Activated CD8-positive, alpha-beta memory T cell treated with anti-CD3 and anti-CD28 coated beads, Interleukin-2, amount 50 U/mL, for 1 hour (primary cell): Measurements from ENCODE around the gene ZC2HC1B.

Experiments used
- DNase-seq: peaks from one replicate; pipeline ENCODE4 v3.0.0-alpha.2; 2020; ENCODE audit errors: extremely low read depth

Gene ZC2HC1B

DNA sequence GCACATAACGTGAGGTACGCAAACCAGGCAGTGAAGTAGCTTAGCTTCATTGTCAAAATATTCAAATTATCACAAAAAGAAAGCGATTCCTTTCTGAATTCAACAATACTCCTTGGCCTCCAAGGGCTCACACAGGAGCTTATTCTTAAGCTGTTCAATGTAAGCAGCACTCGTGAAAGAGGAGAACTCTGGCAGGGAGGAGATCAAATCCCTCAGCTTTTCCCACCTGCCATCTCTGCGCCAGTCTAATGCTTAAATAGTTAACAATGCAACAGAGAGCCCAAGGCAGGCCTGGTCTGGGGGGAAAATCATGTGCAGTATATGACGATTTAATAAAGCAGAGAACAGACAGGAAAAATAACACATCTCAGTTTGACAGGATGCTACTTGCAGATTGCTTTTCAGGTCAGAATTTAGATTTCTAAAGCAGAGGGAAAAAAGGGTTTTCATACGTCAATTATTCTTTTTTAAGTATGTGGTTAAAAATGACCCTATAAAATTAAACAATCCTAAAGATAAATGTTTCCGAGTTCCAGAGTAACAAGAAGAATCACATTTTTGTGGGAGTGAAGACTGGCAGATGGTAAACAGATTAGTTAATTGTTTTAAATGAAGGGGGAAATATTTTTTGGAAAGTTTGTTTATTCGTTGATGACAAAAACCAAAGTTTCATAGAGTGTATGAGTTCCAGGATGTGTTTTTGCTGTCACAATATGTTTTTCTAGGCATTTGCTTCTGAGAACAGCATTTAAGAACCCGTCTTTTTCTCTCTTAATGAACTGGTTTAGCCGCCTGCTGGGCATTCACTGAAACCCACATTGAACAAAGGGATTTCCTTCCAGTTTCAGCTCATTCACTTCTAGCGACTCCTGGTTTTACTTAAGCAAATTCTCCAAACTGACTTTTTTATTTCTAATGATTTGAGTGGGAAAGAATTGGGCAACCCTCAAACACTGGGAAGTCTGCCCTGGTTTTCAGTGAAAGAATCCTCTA lies 97.9 kb downstream of the ZC2HC1B start:
- DNase-seq = no peak

- DNase-seq = no peak
Measured at GRCh38 chr6:143963158-143963919, 99.1 kb downstream of the ZC2HC1B start.

DNA sequence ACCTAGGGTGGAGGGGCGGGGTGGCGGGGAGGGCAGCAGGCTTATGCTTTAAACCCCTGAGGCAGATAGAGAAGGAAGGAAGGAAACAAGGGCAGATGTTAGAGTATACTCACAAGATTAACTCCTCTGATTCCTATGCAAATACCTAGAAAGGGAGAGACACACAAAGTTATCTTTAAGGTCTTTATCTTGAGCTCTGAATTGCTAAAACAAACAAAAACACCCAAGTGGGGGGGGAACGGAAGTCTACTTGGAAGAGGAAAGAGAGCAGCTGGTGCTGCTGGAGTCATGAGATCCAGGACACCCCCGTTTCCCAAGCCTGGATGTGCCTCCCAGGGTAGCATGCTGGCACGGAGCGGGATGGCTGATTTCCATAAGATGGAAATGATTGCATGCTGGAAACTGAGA lies 100.4 kb downstream of the ZC2HC1B start:
- DNase-seq = no peak

- DNase-seq = no peak
Measured at GRCh38 chr6:143965503-143966171, 101.4 kb downstream of the ZC2HC1B start.

DNA sequence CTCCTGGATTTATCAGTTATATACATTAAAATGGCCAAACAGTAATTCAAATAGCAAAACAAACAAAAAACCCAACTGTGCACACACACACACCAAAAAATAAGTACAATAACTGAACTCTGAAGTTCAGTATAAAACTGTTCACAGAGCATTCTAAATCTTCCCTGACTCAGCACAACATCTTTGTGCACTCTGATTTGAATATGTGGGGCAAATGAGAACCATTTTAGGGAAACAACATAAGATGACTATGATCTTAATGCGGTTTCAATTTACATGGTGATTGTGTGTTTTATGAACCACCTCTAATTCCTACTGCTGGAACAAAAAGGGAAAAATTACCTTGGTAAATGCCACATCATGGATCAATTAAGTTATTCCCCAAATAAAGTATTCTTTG lies 102.0 kb downstream of the ZC2HC1B start:
- no peak for DNase-seq

DNA sequence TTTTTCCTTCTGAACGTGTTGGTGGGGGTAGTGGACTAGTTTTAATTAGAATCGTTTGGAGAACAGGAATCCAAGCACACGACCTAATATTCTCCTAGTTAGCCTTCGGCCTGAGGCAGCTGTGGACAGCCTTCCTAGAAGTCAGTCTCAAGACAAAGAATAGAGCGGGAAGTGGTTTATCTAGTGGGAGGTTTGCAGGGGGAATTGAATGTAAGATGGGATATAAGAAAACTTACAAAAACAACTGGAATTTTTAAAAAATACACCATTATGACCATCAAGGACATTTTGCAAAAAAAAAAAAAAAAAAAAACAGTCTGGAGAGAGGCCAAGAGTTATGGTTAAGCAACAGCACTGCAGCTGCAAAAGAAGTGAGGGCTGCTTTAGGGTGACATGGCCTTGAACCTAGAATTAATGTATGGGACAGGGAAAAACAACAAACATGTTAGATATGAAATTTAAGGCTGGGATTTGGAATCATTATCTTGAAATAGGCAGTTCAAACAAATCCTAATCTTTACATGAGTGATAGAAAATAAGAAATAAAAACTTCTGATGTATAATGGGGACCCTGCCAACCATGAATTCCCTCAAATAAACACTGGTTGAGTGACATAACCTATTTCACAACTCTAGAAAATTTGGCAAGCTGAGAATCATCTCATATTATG lies 103.6 kb downstream of the ZC2HC1B start:
- DNase-seq = no peak

GRCh38 chr6:143969077-143969476 lies 104.8 kb downstream of the ZC2HC1B start:
- DNase-seq = no peak

GRCh38 chr6:143970456-143971218 lies 106.4 kb downstream of the ZC2HC1B start:
- DNase-seq = no peak

- no peak for DNase-seq
Measured at GRCh38 chr6:143971482-143972205, 107.4 kb downstream of the ZC2HC1B start.

GRCh38 chr6:143973097-143973966 lies 109.1 kb downstream of the ZC2HC1B start:
- DNase-seq = no peak

GRCh38 chr6:143974089-143974488 lies 109.8 kb downstream of the ZC2HC1B start:
- no peak for DNase-seq

DNA sequence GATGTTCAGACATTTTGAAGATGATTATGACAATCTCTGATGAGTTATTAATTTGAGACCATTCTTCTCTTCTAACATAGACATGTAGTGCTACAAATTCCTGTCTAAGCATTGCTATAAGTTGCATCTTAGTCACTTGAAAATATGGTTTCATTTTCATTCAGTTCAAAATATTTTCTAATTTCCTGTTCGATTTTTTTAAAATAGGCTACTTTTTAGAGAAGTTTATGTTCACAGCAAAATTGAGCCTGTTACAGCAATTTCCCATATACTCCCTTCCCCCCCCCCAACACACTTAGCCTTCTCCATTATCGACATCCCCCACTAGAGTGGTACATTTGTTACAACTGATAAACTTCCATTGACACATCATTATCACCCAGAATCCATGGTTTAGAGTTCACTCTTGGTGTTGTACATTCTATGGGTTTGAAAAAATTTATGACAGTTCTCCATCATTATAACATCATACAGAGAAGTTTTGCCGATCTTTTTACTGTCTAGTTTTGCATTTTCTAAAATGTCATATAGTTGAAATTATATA lies 112.6 kb downstream of the ZC2HC1B start:
- no peak for DNase-seq

- no peak for DNase-seq
Measured at GRCh38 chr6:143980921-143981320, 116.6 kb downstream of the ZC2HC1B start.

DNA sequence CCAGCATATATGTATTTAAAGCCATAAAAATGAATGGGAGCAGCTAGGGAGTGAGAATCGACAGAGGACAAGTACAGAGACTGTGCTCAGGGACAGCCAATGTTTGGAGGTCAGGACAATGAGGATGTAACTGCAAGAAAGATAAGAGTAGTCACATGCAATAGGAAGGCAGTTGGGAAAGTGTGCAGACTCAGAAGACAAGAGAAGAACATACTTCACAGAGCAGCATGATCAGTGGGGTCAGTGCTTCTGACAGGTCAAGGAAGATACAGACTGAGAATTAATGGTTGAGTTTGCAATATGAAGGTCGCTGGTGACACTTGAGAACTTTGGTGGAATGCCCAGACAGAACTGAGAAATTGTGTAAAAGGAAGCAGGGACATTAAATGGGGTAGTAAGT lies 118.7 kb downstream of the ZC2HC1B start:
- DNase-seq = no peak

- no peak for DNase-seq
Measured at GRCh38 chr6:143984666-143985065, 120.4 kb downstream of the ZC2HC1B start.

- DNase-seq = no peak
Measured at GRCh38 chr6:143986463-143987065, 122.3 kb downstream of the ZC2HC1B start.
